GM12874 (cell line): ENCODE measurements around the gene TENM4.

ENCODE experiments used
- TF ChIP-seq, protein P1 (sequence below): IDR thresholded peaks from 2 replicates; pipeline ENCODE4 v1.5.1; 2011; ENCODE audit warnings: low read depth, mild to moderate bottlenecking, control low read depth, low read length, moderate library complexity; ENCODE audit not compliant: insufficient read depth

The TENM4 gene

DNA sequence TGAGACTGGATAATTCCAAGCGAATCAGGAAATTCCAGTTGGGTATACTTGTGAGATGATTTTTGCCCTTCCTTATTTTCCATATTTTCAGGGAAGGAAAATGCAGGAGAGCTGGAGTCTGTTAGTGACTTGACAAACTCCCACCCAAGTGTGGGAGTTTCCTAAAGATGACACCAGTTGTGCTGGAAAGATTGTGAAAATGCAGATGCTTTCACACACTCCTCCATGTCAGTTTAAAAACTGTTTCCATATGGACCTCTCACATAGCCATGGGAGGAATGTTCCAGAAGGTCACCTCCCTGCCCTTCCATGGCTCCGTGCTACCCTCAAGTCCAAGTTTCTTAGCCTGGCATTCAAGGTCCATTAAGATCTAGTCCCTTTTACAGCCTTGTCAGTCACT lies 515.4 kb downstream of the TENM4 start:
- TF ChIP-seq, protein P1, sequence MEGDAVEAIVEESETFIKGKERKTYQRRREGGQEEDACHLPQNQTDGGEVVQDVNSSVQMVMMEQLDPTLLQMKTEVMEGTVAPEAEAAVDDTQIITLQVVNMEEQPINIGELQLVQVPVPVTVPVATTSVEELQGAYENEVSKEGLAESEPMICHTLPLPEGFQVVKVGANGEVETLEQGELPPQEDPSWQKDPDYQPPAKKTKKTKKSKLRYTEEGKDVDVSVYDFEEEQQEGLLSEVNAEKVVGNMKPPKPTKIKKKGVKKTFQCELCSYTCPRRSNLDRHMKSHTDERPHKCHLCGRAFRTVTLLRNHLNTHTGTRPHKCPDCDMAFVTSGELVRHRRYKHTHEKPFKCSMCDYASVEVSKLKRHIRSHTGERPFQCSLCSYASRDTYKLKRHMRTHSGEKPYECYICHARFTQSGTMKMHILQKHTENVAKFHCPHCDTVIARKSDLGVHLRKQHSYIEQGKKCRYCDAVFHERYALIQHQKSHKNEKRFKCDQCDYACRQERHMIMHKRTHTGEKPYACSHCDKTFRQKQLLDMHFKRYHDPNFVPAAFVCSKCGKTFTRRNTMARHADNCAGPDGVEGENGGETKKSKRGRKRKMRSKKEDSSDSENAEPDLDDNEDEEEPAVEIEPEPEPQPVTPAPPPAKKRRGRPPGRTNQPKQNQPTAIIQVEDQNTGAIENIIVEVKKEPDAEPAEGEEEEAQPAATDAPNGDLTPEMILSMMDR = no peak

DNA sequence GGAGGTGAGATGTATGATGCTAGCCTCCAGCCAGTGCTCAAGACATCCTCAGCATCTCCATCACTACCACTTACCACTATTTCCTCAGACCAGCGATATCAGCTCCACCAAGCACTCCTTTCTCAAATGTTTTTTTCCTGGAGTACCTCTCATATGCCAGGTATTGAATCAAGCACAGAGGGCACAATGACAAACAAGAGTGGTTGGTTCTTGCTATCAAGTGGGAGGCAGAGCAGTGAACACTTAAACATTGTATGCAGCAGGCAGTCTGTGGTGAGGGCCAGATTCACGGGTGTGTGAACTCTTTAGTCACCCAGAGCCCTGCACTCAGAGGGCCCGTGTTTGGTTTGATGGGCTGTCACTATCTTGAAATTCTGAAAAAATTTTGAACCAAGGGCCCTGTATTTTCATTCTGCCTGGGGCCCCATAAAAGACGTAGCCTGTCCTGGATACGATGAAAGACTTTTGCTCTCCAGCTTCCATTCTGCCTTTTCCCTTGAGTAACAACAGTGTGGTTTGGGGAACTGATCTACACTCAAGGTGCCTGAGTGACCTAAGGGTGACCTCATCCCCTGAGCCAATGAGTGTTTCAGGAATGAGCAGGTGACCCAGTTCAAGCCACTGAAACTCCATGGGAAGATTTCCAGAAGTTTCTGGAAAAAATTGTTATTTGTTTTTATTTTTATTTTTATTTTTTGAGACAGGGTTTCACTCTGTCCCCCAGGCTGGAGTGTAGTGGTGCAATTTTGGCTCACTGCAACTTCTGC lies 517.8 kb downstream of the TENM4 start:
- TF ChIP-seq, protein P1 = no peak

DNA sequence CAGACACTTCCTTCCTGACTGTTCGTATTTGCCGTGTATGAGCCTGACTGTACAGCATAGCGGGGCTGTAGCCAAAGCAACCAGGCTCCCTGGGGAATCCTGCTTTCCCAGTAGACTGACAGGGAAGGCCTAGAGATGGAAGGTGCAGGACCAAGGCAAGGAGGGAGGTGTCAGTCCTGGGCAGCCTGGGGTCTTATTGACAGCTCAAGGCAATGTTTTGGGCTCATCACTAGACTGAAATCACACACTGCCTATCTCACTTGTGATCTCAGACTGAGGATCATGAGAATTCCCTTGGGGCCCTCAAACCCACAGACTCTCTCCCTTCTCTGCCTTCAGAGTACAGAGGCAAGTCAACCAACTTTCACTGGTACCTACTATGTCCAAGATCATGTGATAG lies 519.3 kb downstream of the TENM4 start:
- TF ChIP-seq, protein P1 = no peak

DNA sequence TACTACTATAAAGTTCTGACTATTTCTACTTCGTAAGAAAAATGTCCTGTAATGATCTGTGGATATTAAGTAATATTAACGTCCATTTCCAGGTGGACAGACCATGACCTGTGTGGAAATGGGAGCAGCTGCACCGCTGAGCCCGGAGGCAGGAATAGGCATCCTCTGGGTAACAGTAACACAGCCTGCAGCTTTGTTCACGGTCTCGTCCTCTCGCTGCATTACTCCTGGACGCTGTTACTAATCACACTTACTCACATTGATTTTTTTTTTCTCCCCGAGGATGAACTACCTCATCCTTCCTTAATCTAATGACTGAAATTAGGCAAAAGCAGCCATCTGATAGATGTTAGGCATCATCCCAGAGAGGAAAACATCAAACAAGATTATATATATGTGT lies 520.5 kb downstream of the TENM4 start:
- TF ChIP-seq, protein P1 = no peak

DNA sequence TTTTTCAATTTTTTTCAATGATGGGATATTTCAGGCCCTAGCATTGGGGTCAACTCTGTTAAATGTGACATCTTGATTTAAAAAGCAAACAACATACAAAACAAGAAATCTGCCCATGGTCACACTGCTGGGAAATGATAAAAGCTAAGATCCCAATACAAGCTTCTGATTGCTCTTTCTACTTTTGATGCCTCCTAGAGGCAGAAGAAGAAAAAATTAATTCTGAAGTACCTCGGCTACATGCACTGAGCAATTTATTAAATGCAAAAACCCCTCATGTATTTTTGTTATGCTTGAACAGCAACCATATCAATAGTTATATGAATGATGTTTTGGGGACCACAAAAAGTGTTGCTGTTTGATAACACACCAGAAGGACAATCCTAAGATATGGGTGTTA lies 524.1 kb downstream of the TENM4 start:
- TF ChIP-seq, protein P1 = no peak

DNA sequence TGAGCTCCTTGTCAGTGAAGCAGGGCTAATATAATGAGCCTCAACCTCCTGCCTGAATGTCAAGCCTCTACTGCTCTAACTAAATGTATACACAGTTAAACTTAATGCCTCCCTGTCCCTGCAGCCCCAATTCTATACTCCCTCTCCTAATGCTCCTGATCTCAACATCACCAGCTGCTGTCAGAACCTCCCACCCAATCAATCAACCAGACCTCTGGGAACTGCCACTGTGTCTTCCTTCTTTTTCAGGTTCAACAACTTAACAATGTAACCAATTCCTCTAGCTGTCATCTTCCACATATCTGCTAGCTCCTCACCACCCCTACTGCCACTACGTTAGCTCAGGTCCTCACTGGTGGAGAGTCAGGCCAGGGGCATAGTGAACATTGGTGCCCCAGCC lies 526.3 kb downstream of the TENM4 start:
- TF ChIP-seq, protein P1 = no peak

DNA sequence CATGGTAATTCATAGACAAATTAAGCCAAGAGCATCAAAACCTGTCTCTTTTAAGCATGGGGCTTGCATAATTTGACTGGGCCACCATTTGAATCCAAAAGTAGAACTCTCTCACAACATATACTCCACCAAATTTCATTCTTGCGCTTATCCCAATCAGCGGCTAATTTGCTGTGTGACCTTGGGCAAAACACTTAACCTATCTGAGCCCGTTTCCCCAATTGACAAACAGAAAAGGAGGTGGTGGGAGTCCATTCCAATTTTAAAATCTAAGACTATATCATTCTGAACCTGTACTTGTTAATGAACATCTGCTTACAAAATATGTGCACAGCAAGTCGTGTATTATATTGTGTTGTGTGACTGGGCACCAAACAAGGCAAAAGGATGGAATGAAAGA lies 528.1 kb downstream of the TENM4 start:
- TF ChIP-seq, protein P1 = no peak

DNA sequence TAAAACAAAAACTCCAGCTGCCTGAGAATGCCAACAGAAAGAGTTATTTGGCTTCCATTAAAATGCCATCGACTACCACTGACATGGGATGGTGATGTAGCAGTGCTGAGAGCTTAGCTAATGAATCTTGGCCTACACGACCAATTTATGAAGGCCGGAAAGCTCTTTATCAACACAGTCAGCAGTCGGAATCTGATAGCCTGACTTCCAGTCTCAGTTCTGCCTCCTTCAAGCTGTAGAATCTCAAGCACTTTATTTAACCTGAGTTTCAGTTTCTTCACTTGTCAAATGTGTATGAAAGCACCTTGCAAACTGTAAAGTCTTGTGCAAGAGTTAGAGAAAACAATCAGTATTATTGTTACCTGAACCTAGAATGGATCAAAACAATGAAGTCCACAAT lies 530.5 kb downstream of the TENM4 start:
- TF ChIP-seq, protein P1 = no peak
